NB4 (cell line): ENCODE measurements around the gene CALML6.

Experiments
- CTCF ChIP-seq: IDR thresholded peaks from one replicate; pipeline ENCODE4 v1.5.1; 2012; ENCODE audit warnings: low read depth, low read length
- MAX ChIP-seq: IDR thresholded peaks from 2 replicates; pipeline ENCODE4 v1.6.1; 2011; ENCODE audit warnings: low read depth, low read length
- MYC ChIP-seq: IDR thresholded peaks from 2 replicates; pipeline ENCODE4 v1.6.1; 2011; ENCODE audit warnings: low read depth, low read length
- POLR2A ChIP-seq: IDR thresholded peaks from 2 replicates; pipeline ENCODE4 v1.6.1; 2011; ENCODE audit warnings: mild to moderate bottlenecking; ENCODE audit not compliant: insufficient read length; ENCODE audit errors: extremely low read depth

GRCh38 chr1:1901641-1902294 lies 13.3 kb upstream of the CALML6 start:
- TF ChIP-seq CTCF (no peak), MAX (no peak), POLR2A (no peak), MYC (no peak)
